Measurements from ENCODE around the gene FCHSD2.

Gene FCHSD2

DNA sequence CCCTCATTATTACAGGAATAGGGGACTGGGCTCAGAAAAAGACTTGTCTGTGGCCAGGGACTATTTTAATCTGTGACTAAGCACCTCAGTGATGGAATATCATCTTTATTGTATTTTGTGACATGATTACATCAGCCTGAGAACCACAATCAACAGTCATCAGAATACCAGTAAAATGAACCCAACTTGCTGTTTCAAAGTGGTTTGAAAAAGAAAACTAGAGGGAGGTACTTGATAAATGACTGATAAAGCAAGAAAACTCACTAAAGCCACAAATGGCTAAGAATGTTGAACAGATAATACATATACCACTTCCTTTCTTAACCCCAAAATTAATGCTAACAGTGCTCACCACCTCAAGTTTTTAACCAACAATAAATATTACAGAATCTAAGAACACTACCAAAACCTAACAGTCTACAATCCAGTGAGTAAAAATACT is 172.2 kb downstream of the FCHSD2 start:
- TF ChIP-seq SIN3A (IDR thresholded peaks at IDR 0.05; ENCODE audit: borderline replicate concordance, insufficient read depth, low read length), result no peak
- no peak for TF ChIP-seq TAF1 (IDR thresholded peaks at IDR 0.05; ENCODE audit: borderline replicate concordance, insufficient read depth, low read length)
- no peak for TF ChIP-seq POLR2AphosphoS5 (IDR thresholded peaks at IDR 0.05; ENCODE audit: low read depth, low read length)
- no peak for TF ChIP-seq FOXP2 (optimal IDR thresholded peaks at IDR 0.05; ENCODE audit: borderline replicate concordance, extremely low read depth, extremely low read length, insufficient read depth)
- TF ChIP-seq, protein P1, sequence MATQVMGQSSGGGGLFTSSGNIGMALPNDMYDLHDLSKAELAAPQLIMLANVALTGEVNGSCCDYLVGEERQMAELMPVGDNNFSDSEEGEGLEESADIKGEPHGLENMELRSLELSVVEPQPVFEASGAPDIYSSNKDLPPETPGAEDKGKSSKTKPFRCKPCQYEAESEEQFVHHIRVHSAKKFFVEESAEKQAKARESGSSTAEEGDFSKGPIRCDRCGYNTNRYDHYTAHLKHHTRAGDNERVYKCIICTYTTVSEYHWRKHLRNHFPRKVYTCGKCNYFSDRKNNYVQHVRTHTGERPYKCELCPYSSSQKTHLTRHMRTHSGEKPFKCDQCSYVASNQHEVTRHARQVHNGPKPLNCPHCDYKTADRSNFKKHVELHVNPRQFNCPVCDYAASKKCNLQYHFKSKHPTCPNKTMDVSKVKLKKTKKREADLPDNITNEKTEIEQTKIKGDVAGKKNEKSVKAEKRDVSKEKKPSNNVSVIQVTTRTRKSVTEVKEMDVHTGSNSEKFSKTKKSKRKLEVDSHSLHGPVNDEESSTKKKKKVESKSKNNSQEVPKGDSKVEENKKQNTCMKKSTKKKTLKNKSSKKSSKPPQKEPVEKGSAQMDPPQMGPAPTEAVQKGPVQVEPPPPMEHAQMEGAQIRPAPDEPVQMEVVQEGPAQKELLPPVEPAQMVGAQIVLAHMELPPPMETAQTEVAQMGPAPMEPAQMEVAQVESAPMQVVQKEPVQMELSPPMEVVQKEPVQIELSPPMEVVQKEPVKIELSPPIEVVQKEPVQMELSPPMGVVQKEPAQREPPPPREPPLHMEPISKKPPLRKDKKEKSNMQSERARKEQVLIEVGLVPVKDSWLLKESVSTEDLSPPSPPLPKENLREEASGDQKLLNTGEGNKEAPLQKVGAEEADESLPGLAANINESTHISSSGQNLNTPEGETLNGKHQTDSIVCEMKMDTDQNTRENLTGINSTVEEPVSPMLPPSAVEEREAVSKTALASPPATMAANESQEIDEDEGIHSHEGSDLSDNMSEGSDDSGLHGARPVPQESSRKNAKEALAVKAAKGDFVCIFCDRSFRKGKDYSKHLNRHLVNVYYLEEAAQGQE (IDR thresholded peaks at IDR 0.05; ENCODE audit: insufficient read depth in 1 of 2, low read depth in 2 of 2, low read length in 2 of 2), result no peak

DNA sequence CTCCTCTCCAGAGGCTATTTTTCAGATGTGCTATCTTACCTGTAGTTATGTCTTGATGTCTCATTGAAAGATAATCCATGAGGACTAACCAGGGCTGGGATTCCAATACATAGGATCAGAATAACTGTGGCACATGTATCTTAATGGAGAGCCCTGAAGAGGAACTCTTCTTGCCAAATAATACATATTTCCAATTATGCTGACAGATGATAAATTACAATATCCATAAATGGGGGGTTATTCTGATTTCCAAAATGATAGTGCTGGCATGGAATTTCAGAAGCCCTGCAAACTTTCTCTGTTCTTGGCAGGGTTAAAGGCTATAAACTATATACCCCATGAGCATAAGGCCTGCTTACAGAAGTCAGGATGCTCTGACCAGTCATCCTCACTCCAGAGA is 173.7 kb downstream of the FCHSD2 start:
- TF ChIP-seq TAF1 (IDR thresholded peaks at IDR 0.05; ENCODE audit: borderline replicate concordance, insufficient read depth, low read length) (no peak), SIN3A (IDR thresholded peaks at IDR 0.05; ENCODE audit: borderline replicate concordance, insufficient read depth, low read length) (no peak), FOXP2 (optimal IDR thresholded peaks at IDR 0.05; ENCODE audit: borderline replicate concordance, extremely low read depth, extremely low read length, insufficient read depth) (no peak), POLR2AphosphoS5 (IDR thresholded peaks at IDR 0.05; ENCODE audit: low read depth, low read length) (no peak)
- TF ChIP-seq, protein P1 (IDR thresholded peaks at IDR 0.05; ENCODE audit: insufficient read depth in 1 of 2, low read depth in 2 of 2, low read length in 2 of 2), result no peak

DNA sequence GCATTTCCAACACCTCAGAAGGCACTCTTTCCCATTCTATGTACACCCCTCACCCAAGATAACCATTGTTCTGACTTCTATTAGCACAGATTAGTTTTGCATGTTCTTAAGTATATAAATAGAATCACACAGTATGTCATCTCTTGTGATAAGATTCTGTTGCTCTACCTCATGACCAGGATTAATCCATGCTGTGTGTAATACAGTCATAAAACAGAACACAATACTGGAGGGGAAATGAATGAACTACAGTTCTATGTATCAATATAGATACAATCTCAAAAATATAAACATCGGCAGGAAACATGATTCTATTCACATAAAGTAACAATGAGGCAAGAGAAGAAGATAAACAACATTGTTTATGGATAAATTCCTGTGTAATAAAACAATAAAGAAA is 176.4 kb downstream of the FCHSD2 start:
- TF ChIP-seq FOXP2 (optimal IDR thresholded peaks at IDR 0.05; ENCODE audit: borderline replicate concordance, extremely low read depth, extremely low read length, insufficient read depth), result no peak
- no peak for TF ChIP-seq POLR2AphosphoS5 (IDR thresholded peaks at IDR 0.05; ENCODE audit: low read depth, low read length)
- no peak for TF ChIP-seq SIN3A (IDR thresholded peaks at IDR 0.05; ENCODE audit: borderline replicate concordance, insufficient read depth, low read length)
- TF ChIP-seq, protein P1 (IDR thresholded peaks at IDR 0.05; ENCODE audit: insufficient read depth in 1 of 2, low read depth in 2 of 2, low read length in 2 of 2), result no peak
- TF ChIP-seq TAF1 (IDR thresholded peaks at IDR 0.05; ENCODE audit: borderline replicate concordance, insufficient read depth, low read length), result no peak

DNA sequence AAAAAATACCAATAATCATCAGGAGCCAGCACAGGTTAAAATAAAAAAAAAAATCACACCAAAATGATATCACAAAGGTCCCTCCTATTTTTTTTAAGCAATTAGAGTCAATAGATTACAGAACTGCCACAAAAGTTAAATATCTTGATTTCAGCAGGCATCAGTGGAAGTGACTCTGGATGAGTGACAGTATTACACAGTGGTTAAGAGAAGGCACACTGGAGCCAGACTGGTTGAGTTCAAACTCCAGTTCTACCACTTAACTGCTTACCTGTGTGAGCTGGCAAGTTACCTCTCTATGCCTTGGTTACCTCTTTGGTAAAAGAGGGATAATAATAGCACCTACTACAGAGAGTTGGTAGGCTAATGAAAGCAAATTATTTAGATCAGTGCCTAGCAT is 179.4 kb downstream of the FCHSD2 start:
- TF ChIP-seq POLR2AphosphoS5 (IDR thresholded peaks at IDR 0.05; ENCODE audit: low read depth, low read length) (no peak), FOXP2 (optimal IDR thresholded peaks at IDR 0.05; ENCODE audit: borderline replicate concordance, extremely low read depth, extremely low read length, insufficient read depth) (no peak), TAF1 (IDR thresholded peaks at IDR 0.05; ENCODE audit: borderline replicate concordance, insufficient read depth, low read length) (no peak), SIN3A (IDR thresholded peaks at IDR 0.05; ENCODE audit: borderline replicate concordance, insufficient read depth, low read length) (no peak)
- TF ChIP-seq, protein P1 (IDR thresholded peaks at IDR 0.05; ENCODE audit: insufficient read depth in 1 of 2, low read depth in 2 of 2, low read length in 2 of 2), result no peak

DNA sequence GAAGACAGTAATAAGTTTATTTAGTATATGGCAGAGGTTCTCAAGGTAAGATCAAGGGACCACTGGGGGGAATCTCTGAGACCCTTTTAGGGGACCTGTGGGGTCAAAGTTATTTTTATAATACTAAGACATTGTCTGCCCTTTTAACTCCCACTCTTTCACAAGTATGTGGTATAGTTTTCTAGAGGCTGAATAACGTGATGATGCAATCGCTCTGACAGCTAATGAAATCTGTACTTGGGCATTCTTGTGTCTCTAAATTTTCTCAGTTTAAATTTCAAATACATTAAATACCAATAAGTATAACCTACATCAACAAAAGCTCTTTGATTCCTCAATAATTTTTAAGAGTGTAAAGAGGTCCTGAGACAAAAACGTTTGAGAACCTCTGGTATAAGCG is 180.0 kb downstream of the FCHSD2 start:
- TF ChIP-seq SIN3A (IDR thresholded peaks at IDR 0.05; ENCODE audit: borderline replicate concordance, insufficient read depth, low read length), result no peak
- no peak for TF ChIP-seq FOXP2 (optimal IDR thresholded peaks at IDR 0.05; ENCODE audit: borderline replicate concordance, extremely low read depth, extremely low read length, insufficient read depth)
- TF ChIP-seq POLR2AphosphoS5 (IDR thresholded peaks at IDR 0.05; ENCODE audit: low read depth, low read length), result no peak
- no peak for TF ChIP-seq TAF1 (IDR thresholded peaks at IDR 0.05; ENCODE audit: borderline replicate concordance, insufficient read depth, low read length)
- TF ChIP-seq, protein P1 (IDR thresholded peaks at IDR 0.05; ENCODE audit: insufficient read depth in 1 of 2, low read depth in 2 of 2, low read length in 2 of 2), result no peak

Data from PFSK-1 (cell line).